Duodenal mucosa (tissue), 2 donors: ENCODE data around the gene PRDX5.

ENCODE experiments used
- H3K27ac ChIP-seq: one replicate; pipeline ENCODE4 v1.7.0; 2013; ENCODE audit warnings: low read depth, low read length
- H3K27me3 ChIP-seq, 2 donors: one replicate each; pipeline ENCODE4 v1.7.0; 2013; ENCODE audit warnings: low read length in 2 of 2, control low read depth in 1 of 2; ENCODE audit not compliant: insufficient read depth in 2 of 2, control insufficient read depth in 1 of 2
- H3K36me3 ChIP-seq, 2 donors: one replicate each; pipeline ENCODE4 v1.7.0; 2013; ENCODE audit warnings: low read length in 2 of 2, control low read depth in 1 of 2; ENCODE audit not compliant: insufficient read depth in 2 of 2, control insufficient read depth in 1 of 2
- H3K4me1 ChIP-seq, 2 donors: one replicate each; pipeline ENCODE4 v1.7.0; 2013; ENCODE audit warnings: low read length in 2 of 2, control low read depth in 1 of 2; ENCODE audit not compliant: insufficient read depth in 2 of 2, control insufficient read depth in 1 of 2
- H3K4me3 ChIP-seq, 2 donors: one replicate each; pipeline ENCODE4 v1.7.0; 2013; ENCODE audit warnings: low read length in 2 of 2, low read depth in 1 of 2
- H3K9ac ChIP-seq, 2 donors: one replicate each; pipeline ENCODE4 v1.7.0; 2013; ENCODE audit warnings: low read length in 2 of 2, low read depth in 1 of 2
- H3K9me3 ChIP-seq, 2 donors: one replicate each; pipeline ENCODE4 v1.7.0; 2013; ENCODE audit warnings: low read length in 2 of 2, control low read depth in 1 of 2; ENCODE audit not compliant: control insufficient read depth in 1 of 2

PRDX5 gene

DNA sequence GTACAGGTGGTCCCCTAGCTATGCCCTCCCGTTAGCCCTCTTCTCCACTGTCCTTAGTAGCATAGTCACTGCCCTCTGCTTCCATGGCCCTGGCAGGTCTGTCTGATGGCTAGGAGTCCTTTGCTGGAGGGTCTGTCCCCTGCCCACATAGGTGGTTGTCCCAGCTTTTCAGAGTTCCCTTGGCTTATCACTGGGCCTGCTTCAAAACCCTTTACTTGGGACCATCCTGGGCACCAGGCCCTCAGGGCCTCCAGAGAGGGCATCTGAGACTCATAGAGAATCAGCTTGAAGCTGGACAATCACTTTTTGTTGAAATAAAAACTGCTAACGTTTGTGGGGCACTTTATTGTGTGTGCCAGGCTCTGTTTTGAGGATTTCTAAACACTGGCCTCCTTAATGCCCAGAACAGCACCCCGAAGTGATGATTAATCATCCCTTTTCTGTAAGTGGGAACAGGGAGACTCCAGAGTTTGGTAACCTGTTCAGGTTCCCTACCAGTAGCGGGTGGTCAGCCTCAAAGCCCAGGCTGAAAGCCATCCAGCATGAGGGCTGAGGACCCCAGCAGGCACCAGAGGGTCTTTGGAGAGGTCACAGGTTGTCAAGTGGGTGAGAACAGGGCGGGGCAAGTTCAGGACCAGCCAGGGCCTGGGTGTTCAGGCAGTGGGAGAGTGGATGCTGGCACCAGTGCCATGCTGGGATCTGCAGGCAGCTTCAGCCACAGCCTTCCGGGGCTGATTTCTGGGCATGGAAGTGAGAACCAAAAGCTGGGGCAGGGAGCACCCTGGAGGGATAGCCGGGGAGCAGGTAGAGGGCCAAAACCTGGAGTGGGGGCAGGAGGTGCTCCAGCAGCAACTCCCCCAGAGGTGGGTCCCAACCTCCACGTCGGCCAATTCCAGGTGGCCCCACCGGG is 27.3 kb upstream of the PRDX5 start:
- no peaks in the 10 kb centered on the region for H3K36me3 ChIP-seq
- peaks cover 10 to 13% of the 10 kb centered on the region in 2 donors for H3K4me1 ChIP-seq
- no peak overlapping the region for H3K4me3 ChIP-seq
- H3K9me3 ChIP-seq = no peaks in the 10 kb centered on the region
- no peak overlapping the region for H3K27ac ChIP-seq
- no peak overlapping the region for H3K9ac ChIP-seq
- peaks cover 39 to 45% of the 10 kb centered on the region in 2 donors for H3K27me3 ChIP-seq

DNA sequence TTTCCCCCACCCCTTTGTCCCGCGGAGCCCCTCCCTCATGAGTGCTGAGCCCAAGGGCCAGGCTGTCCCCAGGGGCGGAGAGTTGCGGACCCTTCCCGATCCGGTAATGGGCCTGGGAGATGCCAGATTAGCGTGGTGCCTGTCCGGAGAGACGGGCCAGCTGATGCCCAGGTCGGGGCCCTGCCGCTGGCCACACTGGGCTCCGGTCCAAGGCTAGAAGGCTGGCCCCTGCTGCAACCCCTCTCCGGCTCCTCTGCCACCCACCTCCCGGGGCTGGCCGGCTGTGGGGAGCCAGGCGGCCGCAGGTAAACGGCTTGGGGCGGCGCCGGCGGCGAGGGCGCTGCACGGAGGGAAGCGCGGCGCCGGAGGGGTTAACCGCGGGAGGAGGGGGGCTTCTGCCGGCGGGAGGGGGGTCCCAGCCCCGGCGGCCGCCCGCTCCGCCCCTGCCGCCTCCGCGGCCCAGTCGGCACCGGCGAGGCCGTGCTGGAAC is 26.6 kb upstream of the PRDX5 start, which contains the start of gene KCNK4:
KCNK4 (plus strand) TSS at position 41 of the 490 bp plus-strand sequence. CDS start 1,717 bp downstream, outside the sequence.
- no peak within 1 kb of the TSS for H3K9ac ChIP-seq
- H3K27ac ChIP-seq = no peak within 1 kb of the TSS
- H3K27me3 ChIP-seq = peaks cover 39 to 52% of the 10 kb centered on the region in 2 donors
- H3K4me3 ChIP-seq = no peak within 1 kb of the TSS
- no peaks in the 10 kb centered on the region for H3K36me3 ChIP-seq
- no peaks in the 10 kb centered on the region for H3K9me3 ChIP-seq
- peaks cover 6 to 8% of the 10 kb centered on the region in 2 donors for H3K4me1 ChIP-seq

DNA sequence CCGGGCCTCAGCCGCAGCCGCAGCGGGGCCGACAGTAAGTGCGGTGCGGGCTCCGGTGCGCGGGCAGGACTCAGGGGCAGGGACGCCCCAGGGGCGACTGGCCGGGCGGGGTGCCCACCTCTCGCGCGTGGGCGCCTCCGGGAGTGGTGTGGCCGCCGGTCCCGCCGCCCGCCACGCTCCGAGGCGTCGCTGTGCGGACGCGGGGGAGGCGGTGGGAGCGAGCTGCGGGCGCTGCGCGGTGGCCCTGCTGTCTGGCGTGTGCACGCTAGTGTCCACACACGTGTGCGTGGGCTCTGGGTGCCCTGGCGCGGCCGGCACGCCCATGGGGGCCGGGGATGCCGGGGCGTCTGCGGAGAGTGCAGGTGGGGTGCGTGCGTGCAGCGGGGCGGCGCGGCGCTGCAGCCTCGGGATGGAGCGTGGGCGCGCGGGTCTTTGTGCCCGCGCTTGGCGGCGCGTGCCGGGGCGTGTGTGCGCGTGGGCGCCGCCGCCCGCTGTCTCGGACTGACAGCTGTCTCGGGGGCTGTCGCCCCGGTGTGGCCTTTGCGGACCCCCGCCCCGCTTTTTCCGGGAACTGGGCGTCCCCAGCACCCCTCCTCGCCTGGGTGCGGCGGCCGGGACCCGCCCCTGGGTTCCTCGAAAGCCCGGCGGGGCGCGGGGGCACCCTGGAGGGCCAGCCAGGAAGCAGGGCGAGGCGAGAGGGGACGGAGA is 26.0 kb upstream of the PRDX5 start:
- Histone ChIP-seq H3K9me3 (no peaks in the 10 kb centered on the region), H3K4me3 (no peak overlapping the region), H3K27ac (no peak overlapping the region), H3K9ac (no peak overlapping the region), H3K36me3 (no peaks in the 10 kb centered on the region), H3K27me3 (peaks cover 42 to 58% of the 10 kb centered on the region in 2 donors), H3K4me1 (peaks cover 0 to 5% of the 10 kb centered on the region in 2 donors)

DNA sequence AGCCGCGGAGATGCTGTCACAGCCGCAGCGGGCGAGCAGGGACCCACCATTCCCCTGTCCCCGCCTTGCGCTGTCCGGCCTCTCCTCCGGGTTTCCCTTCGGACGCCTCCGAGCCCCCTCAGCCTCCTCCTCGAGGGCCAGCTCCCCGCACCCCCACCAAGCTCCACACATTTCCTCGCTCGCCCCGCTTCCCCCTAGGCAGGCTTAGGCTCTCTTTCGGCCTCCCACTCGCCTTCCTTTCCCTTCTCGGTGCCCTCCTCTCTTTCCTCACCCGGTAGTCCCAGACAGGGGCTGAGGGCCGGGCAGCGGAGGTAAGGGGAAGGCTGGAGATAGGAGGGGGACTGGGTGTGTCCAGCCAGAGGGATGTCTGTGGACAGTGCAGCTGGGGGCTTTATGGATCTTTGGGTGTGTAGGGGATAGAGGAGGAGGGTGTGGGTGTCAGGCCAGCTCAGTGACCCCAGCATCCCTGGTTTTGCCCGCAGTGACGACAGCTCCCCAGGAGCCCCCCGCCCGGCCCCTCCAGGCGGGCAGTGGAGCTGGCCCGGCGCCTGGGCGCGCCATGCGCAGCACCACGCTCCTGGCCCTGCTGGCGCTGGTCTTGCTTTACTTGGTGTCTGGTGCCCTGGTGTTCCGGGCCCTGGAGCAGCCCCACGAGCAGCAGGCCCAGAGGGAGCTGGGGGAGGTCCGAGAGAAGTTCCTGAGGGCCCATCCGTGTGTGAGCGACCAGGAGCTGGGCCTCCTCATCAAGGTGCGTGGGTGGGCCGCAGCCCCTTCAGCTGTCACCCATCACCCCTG is 25.3 kb upstream of the PRDX5 start:
- Histone ChIP-seq H3K4me1 (peaks cover 5% of the 10 kb centered on the region in 2 donors), H3K36me3 (no peaks in the 10 kb centered on the region), H3K27ac (no peak overlapping the region), H3K9me3 (no peaks in the 10 kb centered on the region), H3K27me3 (peaks cover 49 to 66% of the 10 kb centered on the region in 2 donors), H3K9ac (no peak overlapping the region), H3K4me3 (no peak overlapping the region)

DNA sequence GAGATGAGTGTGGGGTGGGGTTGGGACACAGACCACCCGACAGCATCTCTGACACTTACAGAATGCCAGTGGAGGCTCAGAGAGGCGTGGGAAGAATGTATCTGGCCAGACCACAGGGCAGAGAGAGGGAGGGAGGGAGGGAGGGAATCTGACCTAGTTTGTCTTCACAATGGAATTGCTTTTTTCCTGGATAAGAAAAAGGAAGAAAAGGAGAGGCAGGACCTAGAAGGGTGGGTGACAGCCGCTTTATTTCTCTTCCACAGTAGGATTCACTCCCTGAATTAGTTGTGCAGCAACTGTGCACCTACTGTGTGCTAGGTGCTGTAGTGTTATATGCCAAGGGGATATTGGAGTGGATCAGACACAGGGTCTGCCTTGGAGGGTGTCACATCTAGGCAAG is 23.1 kb upstream of the PRDX5 start:
- H3K27ac ChIP-seq = no peak overlapping the region
- H3K36me3 ChIP-seq = no peaks in the 10 kb centered on the region
- H3K27me3 ChIP-seq = peaks cover 66 to 78% of the 10 kb centered on the region in 2 donors
- no peaks in the 10 kb centered on the region for H3K9me3 ChIP-seq
- no peak overlapping the region for H3K9ac ChIP-seq
- no peak overlapping the region for H3K4me3 ChIP-seq
- peaks cover 13% of the 10 kb centered on the region in 2 donors for H3K4me1 ChIP-seq

DNA sequence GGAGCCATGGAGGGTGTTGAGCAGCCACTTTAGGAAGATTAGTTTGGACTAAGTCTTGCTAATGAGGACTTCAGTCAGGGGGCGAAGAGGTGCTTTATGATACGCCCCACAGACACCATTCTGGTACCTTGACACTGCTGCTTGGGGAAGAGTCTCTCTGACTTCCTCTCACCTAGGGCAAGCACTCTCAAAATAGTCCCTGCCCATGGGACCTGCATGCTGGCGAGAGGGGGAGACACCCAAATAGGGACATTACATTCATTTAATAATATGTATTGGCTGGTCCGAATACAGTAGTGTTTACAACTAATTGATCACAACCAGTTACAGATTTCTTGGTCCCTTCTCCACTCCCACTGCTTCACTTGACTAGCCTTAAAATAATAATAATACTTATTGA is 22.2 kb upstream of the PRDX5 start:
- Histone ChIP-seq H3K9ac (no peak overlapping the region), H3K36me3 (no peaks in the 10 kb centered on the region), H3K4me1 (peaks cover 23% of the 10 kb centered on the region in 2 donors), H3K27ac (no peak overlapping the region), H3K27me3 (peaks cover 74 to 80% of the 10 kb centered on the region in 2 donors), H3K9me3 (no peaks in the 10 kb centered on the region), H3K4me3 (no peak overlapping the region)

DNA sequence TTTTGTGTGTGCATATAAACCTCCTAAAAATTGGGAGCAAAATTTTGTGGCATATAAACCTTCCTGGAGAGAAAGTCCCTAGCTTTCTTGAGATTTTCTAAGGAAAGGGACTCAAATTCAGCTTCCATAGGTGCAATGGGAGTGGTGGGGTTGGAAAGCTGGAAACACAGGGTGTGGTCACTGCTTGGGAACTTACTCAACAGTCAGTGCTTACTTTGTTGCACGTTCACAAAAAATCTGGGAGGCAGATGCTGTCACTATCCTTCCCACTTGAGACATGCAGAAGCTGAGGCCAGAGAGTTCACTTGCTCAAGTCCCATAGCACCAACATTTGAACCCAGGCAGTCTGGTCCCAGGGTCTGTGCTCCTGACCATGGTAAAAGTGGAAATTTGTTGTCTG is 21.7 kb upstream of the PRDX5 start:
- Histone ChIP-seq H3K27me3 (peaks cover 70 to 77% of the 10 kb centered on the region in 2 donors), H3K9me3 (no peaks in the 10 kb centered on the region), H3K9ac (no peak overlapping the region), H3K27ac (no peak overlapping the region), H3K4me1 (peaks cover 24 to 26% of the 10 kb centered on the region in 2 donors), H3K36me3 (no peaks in the 10 kb centered on the region), H3K4me3 (no peak overlapping the region)

DNA sequence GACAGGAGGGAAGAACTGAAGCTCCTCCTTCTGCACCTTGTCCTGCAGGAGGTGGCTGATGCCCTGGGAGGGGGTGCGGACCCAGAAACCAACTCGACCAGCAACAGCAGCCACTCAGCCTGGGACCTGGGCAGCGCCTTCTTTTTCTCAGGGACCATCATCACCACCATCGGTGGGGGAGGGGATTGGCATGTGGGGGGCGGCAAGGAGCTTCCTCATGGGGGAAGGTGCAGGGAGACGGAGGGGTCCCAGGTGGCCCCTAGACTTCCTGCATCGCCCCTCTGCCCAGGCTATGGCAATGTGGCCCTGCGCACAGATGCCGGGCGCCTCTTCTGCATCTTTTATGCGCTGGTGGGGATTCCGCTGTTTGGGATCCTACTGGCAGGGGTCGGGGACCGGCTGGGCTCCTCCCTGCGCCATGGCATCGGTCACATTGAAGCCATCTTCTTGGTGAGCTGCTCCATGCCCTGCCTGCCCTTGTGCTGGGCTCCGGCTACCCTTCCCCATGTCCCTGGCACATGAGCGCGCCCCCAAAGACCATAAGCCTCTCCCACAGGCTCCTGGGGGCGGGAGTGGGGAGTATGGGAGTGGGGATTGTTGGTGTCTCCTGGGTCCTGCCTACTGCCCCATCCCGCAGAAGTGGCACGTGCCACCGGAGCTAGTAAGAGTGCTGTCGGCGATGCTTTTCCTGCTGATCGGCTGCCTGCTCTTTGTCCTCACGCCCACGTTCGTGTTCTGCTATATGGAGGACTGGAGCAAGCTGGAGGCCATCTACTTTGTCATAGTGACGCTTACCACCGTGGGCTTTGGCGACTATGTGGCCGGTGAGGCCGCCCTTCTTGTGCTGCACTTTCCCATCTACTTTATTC is 20.9 kb upstream of the PRDX5 start:
- Histone ChIP-seq H3K4me3 (no peak overlapping the region), H3K27me3 (peaks cover 65 to 70% of the 10 kb centered on the region in 2 donors), H3K27ac (no peak overlapping the region), H3K9ac (no peak overlapping the region), H3K9me3 (no peaks in the 10 kb centered on the region), H3K36me3 (no peaks in the 10 kb centered on the region), H3K4me1 (peaks cover 24 to 26% of the 10 kb centered on the region in 2 donors)

DNA sequence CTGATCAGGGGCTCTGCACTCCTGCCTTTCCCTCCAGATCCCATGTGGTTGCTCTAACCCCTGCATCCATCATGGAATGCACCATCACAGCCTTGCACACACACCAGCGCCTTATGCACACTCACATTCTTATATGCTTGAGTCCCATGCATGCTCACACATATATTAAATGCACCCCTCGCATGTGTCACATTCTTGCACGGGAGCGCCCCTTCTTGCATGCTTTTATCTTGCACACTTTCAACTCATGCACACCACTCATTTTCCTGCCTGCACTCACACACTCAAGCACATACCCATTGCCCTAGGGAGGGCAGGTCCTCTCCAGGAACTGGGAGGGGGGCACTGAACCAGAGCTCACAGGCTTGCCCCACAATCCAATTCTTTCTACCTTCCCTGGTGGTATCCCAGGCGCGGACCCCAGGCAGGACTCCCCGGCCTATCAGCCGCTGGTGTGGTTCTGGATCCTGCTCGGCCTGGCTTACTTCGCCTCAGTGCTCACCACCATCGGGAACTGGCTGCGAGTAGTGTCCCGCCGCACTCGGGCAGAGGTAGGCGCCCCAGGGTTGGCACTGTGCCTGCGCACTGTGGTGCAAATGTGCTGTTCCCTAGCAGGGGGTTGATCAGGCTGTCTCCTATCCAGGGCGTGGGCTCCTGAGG is 20.1 kb upstream of the PRDX5 start:
- H3K27me3 ChIP-seq = peaks cover 57 to 63% of the 10 kb centered on the region in 2 donors
- H3K27ac ChIP-seq = no peak overlapping the region
- H3K4me3 ChIP-seq = no peak overlapping the region
- H3K9me3 ChIP-seq = no peaks in the 10 kb centered on the region
- H3K4me1 ChIP-seq = peaks cover 21 to 24% of the 10 kb centered on the region in 2 donors
- no peak overlapping the region for H3K9ac ChIP-seq
- no peaks in the 10 kb centered on the region for H3K36me3 ChIP-seq
